NOMO-1 treated with dmso at 0.1 percent for 144 hours (cell line): ENCODE results near the gene SCN9A.

Experiments used
- DNase-seq: peaks from one replicate; lab custom pipeline; 2025; ENCODE audit not compliant: unreplicated experiment; lab: John Stamatoyannopoulos, UW

Gene SCN9A

GRCh38 chr2:166181813-166182154, 194.0 kb downstream of the SCN9A start:
- no peak for DNase-seq

GRCh38 chr2:166180951-166181812, 194.6 kb downstream of the SCN9A start:
- peak; percentile 7 for DNase-seq

- no peak for DNase-seq
Observed at GRCh38 chr2:166179201-166179600, 196.5 kb downstream of the SCN9A start.

GRCh38 chr2:166173263-166173662, 202.5 kb downstream of the SCN9A start:
- DNase-seq, result no peak

GRCh38 chr2:166171216-166171615, 204.5 kb downstream of the SCN9A start:
- no peak for DNase-seq

GRCh38 chr2:166170356-166170755, 205.4 kb downstream of the SCN9A start:
- DNase-seq, result no peak

- no peak for DNase-seq
Observed at GRCh38 chr2:166167449-166167848, 208.3 kb downstream of the SCN9A start.

GRCh38 chr2:166163775-166164174, 212.0 kb downstream of the SCN9A start:
- no peak for DNase-seq

- no peak for DNase-seq
Observed at GRCh38 chr2:166158546-166158945, 217.2 kb downstream of the SCN9A start.

- DNase-seq, result no peak
Observed at GRCh38 chr2:166157578-166157977, 218.2 kb downstream of the SCN9A start.

GRCh38 chr2:166156985-166157490, 218.7 kb downstream of the SCN9A start:
- no peak for DNase-seq

- no peak for DNase-seq
Observed at GRCh38 chr2:166155589-166155988, 220.2 kb downstream of the SCN9A start.

- no peak for DNase-seq
Observed at GRCh38 chr2:166154685-166155338, 220.9 kb downstream of the SCN9A start.

GRCh38 chr2:166152064-166152463, 223.7 kb downstream of the SCN9A start:
- no peak for DNase-seq

GRCh38 chr2:166148500-166149400, 227.0 kb downstream of the SCN9A start:
- DNase-seq, result no peak

GRCh38 chr2:166147883-166148282, 227.9 kb downstream of the SCN9A start:
- DNase-seq, result no peak
